VCaP (cell line): ENCODE data around the gene RALA.

Source experiments
- H3K27ac ChIP-seq: fragments of 450-650 bp; 2 replicates; pipeline ENCODE4 v1.5.1; 2017
- TF ChIP-seq, protein P1 (sequence below): fragments of 450-650 bp; conservative IDR thresholded peaks from 2 replicates; pipeline ENCODE4 v1.5.1; 2017; ENCODE audit warnings: mild to moderate bottlenecking, moderate library complexity

RALA gene

DNA sequence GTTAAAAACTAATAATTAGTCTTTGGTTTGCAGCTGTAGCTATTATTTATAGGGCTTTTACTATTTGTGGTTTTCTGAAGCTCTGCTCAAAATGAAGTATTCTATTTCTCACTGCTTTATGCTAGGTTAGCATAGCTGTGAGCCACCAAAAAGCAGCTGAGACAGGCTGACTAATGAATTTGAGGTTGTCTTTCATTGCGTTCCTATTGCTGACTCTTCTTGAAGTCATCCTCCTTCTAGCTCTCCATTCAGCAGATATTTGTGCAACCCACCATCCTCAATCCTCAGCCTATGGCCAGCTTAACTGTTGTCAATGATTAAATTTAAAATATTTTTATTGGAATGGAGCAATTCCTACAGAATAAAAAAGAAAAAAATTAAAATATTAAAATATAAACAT, 2.1 kb upstream of the RALA start:
- TF ChIP-seq, protein P1, sequence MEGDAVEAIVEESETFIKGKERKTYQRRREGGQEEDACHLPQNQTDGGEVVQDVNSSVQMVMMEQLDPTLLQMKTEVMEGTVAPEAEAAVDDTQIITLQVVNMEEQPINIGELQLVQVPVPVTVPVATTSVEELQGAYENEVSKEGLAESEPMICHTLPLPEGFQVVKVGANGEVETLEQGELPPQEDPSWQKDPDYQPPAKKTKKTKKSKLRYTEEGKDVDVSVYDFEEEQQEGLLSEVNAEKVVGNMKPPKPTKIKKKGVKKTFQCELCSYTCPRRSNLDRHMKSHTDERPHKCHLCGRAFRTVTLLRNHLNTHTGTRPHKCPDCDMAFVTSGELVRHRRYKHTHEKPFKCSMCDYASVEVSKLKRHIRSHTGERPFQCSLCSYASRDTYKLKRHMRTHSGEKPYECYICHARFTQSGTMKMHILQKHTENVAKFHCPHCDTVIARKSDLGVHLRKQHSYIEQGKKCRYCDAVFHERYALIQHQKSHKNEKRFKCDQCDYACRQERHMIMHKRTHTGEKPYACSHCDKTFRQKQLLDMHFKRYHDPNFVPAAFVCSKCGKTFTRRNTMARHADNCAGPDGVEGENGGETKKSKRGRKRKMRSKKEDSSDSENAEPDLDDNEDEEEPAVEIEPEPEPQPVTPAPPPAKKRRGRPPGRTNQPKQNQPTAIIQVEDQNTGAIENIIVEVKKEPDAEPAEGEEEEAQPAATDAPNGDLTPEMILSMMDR, result no peak
- no peak overlapping the region for H3K27ac ChIP-seq

DNA sequence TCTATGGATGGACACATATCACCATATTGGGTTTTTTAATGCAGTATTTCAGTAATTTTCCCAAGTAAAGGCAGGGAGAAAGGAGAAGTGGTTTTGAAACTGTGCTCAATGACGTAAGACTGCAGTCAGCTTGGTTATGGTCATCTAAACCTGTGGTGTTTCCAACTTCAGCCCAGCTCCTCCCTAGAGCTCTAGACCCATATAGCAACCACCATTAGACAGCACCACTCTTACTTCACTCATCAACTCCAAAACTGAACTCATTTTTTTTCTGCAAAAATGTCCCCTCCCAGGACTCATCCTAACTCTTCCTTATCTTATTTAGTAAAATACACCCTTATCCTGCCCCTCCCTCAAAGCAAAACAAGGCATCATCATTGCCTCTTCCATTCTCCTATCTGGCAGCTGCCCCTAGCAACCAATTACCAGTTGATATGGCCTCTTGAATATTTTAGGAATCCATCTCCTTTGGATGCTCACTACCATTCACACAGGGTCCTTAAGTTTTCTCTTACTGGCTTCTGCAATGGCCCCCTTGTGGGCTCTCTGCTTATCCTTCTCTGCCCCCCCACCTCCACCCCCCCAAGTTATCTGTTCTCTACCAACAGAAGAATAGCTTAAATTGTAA, 1.5 kb upstream of the RALA start:
- no peak overlapping the region for H3K27ac ChIP-seq
- TF ChIP-seq, protein P1, result no peak

DNA sequence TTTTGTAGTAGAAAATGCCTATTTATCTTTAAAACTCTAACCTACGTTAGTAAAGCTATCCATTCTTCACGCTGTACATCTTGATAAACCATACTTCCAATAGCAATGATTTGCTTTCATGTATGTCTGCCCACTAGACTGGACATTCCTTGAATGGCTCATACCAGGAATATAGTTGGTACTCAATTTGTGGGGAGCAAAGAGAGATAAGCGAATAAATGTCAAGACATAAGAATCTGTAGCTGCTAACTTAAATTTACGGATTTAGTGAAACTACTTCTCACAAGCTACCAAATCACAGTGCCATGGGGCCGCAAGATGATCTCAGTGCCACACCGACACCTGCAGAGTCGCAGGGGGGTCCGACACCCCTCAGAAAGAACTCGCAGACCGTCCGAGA, 763 bp upstream of the RALA start:
- TF ChIP-seq, protein P1, result no peak
- peak overlapping the region; percentile 89 for H3K27ac ChIP-seq

DNA sequence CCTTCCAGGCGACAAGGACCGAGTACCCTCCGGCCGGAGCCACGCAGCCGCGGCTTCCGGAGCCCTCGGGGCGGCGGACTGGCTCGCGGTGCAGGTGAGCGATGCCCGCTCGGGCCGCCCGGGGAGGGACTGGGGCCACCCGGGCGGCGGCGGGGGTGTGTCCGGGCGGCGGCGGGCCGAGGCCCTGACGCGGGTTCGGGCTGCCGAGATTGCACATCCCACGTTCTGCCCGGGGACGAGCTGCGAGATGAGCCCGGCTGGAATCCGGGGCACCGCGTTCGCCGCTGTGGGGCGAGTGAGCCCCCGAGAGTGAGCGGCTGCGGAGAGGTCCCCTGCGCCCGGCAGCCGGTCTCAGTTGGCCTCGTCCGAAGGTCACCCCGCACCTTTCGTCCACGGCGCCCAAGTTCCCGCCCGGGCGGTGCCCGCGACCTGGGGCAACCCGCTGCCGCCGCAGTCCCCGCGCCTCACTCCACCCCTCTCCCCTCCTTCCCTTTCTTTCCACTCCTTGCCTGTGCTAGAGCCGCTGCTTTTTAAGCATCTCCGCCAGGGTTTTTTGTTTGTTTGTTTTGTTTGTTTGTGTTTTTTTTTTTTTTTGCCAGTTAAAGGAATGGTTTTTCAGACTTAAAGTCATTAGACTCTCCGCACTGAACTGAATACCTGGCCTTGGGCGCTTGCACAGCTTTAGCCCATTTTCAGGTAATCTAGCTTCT, 515 bp downstream of the RALA start:
- TF ChIP-seq, protein P1, result no peak
- H3K27ac ChIP-seq, result peak overlapping the region; percentile 89

DNA sequence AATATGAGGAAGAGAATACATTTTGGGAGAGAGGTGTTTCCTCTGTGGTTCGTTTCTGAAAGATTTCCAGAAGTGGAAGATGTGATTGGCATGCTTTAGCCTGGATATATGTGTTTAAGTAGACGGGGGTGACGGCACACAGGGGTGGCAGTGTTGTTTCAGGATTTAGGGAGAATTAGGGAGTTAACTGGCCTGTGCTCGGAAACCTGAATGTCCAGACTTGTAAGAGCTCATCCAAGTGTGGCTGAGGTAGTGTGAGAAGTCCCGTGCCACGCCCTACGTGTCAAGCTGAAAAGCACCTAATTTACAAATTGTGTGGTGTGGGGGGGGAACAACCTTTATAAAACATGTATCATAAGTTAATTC, 1.1 kb downstream of the RALA start:
- H3K27ac ChIP-seq, result peak overlapping the region; percentile 89

DNA sequence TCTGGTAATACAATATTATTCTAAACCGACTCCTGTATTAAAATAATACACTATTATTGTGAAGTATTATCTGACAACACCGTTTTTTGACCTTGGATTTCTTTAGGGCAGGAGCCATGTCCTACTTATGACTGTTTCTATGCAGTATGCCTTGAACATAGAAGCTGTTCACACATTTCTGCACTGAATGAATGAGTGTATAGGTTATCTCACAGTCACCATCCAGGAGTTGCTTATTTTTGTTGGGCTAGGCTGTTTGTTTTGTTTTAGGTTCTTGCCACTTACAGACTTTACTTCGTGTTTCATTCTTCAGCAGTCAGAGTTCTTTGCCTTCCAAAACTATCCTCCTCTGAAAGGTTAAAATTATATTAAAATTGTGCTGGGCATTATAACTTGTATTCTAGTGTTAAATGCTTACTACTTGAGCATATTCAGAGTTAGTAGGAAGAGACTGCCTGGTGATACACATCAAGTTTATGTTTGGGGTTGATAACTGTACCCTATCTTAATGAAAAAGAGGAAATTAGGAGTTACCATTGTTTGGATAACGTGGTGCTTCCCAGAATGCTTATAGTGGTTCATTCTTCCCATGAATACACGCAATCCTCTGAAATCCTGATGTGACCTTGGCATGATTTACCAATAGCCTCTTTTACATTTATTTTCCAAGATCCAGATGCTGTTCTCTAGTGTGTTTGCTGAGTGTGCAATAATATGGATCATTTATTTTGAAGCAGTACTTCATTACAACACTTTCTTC, 1.7 kb downstream of the RALA start:
- TF ChIP-seq, protein P1, result no peak
- H3K27ac ChIP-seq, result peak overlapping the region; percentile 89; the same call in 1 of the 2 replicates

More for the DNA sequence above, 1.1 kb downstream of the RALA start:
- TF ChIP-seq, protein P1, result no peak

DNA sequence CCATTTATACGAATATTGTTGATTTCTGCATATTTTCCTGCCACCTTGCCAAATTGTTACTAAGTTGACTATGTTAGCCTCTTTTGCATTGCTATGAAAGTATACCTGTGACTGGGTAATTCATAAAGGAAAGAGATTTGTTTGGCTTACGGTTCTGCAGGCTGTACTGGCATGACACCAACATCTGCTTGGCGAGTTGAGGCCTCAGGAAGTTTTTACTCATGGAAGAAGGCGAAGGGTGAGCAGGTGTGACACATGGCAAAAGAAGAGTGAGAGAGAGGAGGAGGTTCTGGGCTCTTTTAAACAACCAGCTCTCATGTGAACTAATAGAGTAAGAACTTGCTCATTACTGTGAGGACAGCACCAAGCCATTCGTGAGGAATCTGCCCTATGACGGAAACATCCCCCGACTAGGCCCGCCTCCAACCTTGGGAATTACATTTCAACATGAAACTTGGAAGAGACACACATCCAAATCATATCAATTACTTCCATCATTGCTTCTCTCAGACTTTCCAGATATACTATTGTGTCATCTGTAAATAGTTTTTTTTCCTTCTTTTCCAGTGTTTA, 8.4 kb downstream of the RALA start:
- H3K27ac ChIP-seq, result no peak overlapping the region
- TF ChIP-seq, protein P1, result no peak
